ENCODE data around the gene CLC. TPM values are rescaled to one million over a fixed set of nuclear protein-coding genes. Genes with fewer than 3 reads are reported as not detected.
"Not testable (repeated sequence)": the region's sequence is repeated elsewhere in the genome, so short reads cannot be mapped to it uniquely, and the experiment has no call there.

The CLC gene
- polyA plus RNA-seq (2012; ENCODE audit: low read depth, missing spikeins): 1.7 TPM

- no peak for TF ChIP-seq POLR2A (IDR thresholded peaks at IDR 0.05; ENCODE audit: low read depth, low read length)
- no peak for TF ChIP-seq TAF1 (IDR thresholded peaks at IDR 0.05; ENCODE audit: low read depth, low read length)
- no peak for TF ChIP-seq PAX5 (IDR thresholded peaks at IDR 0.05; ENCODE audit: insufficient read depth, low read length, severe bottlenecking)
- no peak for TF ChIP-seq POLR2AphosphoS5 (IDR thresholded peaks at IDR 0.05; ENCODE audit: low read depth, low read length)
- TF ChIP-seq SPI1 (IDR thresholded peaks at IDR 0.05; ENCODE audit: low read depth, low read length): no peak
- no peak for TF ChIP-seq POU2F2 (IDR thresholded peaks at IDR 0.05; ENCODE audit: low read depth, low read length)
- DNase-seq (ENCODE audit: insufficient read length, low spot score) (no peak), FAIRE-seq (peak; percentile 20)
Observed at GRCh38 chr19:39737891-39738290, at the start of gene CLC. TSS of gene CLC (minus strand) at chr19:39738029. CDS start at chr19:39737952, 77 bp downstream.

GRCh38 chr19:39780894-39781293, 43.1 kb upstream of the CLC start:
- DNase-seq (ENCODE audit: insufficient read length, low spot score) (no peak), FAIRE-seq (no peak)
- TF ChIP-seq POU2F2 (IDR thresholded peaks at IDR 0.05; ENCODE audit: low read depth, low read length): no peak
- TF ChIP-seq POLR2AphosphoS5 (IDR thresholded peaks at IDR 0.05; ENCODE audit: low read depth, low read length): no peak
- TF ChIP-seq SPI1 (IDR thresholded peaks at IDR 0.05; ENCODE audit: low read depth, low read length): no peak
- no peak for TF ChIP-seq POLR2A (IDR thresholded peaks at IDR 0.05; ENCODE audit: low read depth, low read length)
- no peak for TF ChIP-seq TAF1 (IDR thresholded peaks at IDR 0.05; ENCODE audit: low read depth, low read length)
- TF ChIP-seq PAX5 (IDR thresholded peaks at IDR 0.05; ENCODE audit: insufficient read depth, low read length, severe bottlenecking): no peak

DNA sequence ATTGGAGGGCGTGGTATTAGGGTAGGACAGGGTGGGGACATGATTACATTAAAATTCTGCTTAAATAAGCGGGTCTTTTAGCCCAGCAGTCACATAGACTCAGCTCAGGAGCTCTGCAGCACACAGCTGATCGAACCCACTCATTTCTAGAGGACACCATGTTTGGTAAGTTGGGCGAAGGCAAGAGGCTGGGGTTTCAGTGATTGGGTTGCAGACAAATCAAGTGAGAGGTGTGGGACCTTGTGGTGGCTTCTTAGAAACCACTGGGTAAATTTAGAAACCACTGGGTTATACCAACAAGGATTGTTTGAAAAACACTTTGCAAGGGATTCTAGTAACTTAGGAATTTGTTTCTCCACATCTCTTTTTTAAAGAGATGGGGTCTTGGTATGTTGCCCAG, 40.9 kb upstream of the CLC start, which contains the start of gene LEUTX:
Gene LEUTX, plus strand, starts transcription at position 92 of the 400 bp plus-strand sequence. Its CDS starts 67 bp downstream, at position 159.
- FAIRE-seq: peak; percentile 66
- TF ChIP-seq POU2F2 (IDR thresholded peaks at IDR 0.05; ENCODE audit: low read depth, low read length) (no peak), POLR2A (IDR thresholded peaks at IDR 0.05; ENCODE audit: low read depth, low read length) (no peak)
- peak; percentile 13 for DNase-seq (ENCODE audit: insufficient read length, low spot score)

DNA sequence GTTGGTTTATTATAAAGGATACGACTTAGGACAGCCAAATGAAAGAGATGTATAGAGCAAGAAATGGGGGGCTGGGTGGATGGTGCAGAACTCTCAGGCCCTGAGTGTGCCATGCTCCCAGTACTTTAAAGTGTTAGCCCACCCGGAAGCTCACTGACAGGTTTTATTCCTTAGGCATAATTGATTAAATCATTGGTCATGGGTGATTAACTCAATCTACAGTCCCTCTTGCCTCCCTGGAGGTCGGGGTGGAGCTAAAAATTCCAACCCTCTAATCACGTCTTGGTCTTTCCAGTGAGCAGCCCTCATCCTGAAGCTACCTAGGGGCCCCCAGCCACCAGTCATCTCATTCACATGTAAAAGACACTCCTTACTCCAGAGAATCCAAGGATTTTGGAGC, 31.0 kb upstream of the CLC start:
- TF ChIP-seq POU2F2 (IDR thresholded peaks at IDR 0.05; ENCODE audit: low read depth, low read length): no peak
- no peak for TF ChIP-seq TAF1 (IDR thresholded peaks at IDR 0.05; ENCODE audit: low read depth, low read length)
- TF ChIP-seq POLR2AphosphoS5 (IDR thresholded peaks at IDR 0.05; ENCODE audit: low read depth, low read length): no peak
- no peak for TF ChIP-seq PAX5 (IDR thresholded peaks at IDR 0.05; ENCODE audit: insufficient read depth, low read length, severe bottlenecking)
- no peak for TF ChIP-seq SPI1 (IDR thresholded peaks at IDR 0.05; ENCODE audit: low read depth, low read length)
- no peak for TF ChIP-seq POLR2A (IDR thresholded peaks at IDR 0.05; ENCODE audit: low read depth, low read length)
- FAIRE-seq (no peak), DNase-seq (ENCODE audit: insufficient read length, low spot score) (no peak)

DNA sequence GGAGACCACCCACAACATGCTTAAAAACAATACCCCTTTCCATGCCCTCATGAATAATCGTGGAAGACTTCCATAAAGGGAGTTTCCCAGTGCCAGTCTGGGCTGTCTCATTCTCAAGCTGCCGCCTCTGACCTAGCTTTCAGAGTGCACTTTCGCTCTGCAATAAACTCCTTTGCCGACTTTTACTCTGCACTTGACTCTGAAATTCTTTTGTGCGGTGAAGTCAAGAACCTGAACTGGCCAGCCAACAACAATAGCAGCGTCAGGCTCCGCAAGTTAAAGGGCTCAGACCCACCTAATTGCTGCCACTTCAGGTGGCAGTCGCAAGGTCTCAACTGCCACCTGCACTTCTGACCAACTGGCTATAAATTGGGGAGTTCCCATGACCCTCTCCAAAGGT, 30.5 kb upstream of the CLC start:
- TF ChIP-seq POLR2AphosphoS5 (IDR thresholded peaks at IDR 0.05; ENCODE audit: low read depth, low read length) (no peak), POU2F2 (IDR thresholded peaks at IDR 0.05; ENCODE audit: low read depth, low read length) (no peak), PAX5 (IDR thresholded peaks at IDR 0.05; ENCODE audit: insufficient read depth, low read length, severe bottlenecking) (no peak), POLR2A (IDR thresholded peaks at IDR 0.05; ENCODE audit: low read depth, low read length) (no peak)
- no peak for FAIRE-seq
- DNase-seq (ENCODE audit: insufficient read length, low spot score): no peak

DNA sequence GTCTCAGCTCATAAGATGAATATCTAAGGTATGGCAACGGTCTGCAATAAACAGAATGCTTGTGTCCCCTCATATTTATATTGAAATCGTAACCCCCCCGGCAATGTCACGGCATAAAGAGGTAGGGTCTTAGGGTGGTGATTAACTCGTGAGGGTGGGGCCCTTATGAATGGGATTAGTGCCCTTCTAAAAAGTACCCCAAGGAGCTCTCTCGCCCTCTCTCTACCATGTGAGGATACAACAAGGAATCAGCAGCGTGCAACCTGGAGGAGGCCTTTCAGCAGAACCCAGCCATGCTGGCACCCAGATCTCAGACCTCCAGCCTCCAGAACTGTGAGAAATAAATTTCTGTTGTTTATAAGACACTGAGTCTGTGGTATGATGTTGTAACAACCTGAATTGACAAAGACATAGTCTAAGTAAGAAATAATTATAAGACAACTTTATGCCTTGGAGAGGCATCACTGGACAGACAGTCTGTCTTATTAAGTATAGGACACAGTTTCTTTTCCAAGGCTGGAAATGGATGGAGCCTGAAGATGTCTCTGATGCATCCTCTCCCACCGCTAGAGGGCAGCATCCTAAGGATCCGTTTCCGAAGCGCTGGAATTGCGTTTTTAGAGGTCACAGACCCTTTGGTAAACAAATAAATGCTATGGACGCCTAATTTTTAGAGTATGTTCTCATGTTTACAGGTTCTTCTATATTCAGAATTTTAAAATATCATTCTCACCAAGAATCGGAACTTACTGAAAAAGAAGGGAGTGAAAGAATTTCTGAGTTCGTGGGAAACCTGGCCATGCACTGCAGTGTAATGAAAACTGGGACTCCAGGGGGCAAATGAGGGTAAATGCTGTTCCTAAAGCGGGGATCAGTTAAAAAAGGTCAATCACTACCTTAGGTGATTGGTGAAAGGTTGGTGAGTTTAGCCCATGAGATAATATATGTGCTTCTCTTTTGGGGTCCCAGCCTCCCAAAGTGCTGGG, 27.6 kb upstream of the CLC start:
- DNase-seq (ENCODE audit: insufficient read length, low spot score) (no peak), FAIRE-seq (peak; percentile 5)

DNA sequence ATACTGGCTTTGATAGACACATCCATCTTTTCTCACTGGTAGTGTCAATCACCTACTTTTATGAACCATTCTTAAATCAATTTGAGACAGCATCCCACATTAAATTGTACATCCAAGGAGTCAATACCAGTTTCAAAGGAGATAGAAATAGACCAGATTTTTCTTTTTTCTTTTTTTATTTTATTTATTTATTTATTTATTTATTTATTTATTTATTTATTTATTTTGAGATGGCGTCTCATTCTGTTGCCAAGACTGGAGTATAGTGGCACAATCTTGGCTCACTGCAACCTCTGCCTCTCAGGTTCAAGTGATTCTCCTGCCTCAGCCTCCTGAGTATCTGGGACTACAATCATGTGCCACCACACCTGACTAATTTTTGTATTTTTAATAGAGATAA, 24.0 kb upstream of the CLC start:
- FAIRE-seq; DNase-seq (ENCODE audit: insufficient read length, low spot score): not testable (repeated sequence)

More for the DNA sequence above, 27.6 kb upstream of the CLC start:
- no peak for TF ChIP-seq POLR2AphosphoS5 (IDR thresholded peaks at IDR 0.05; ENCODE audit: low read depth, low read length)
- no peak for TF ChIP-seq POU2F2 (IDR thresholded peaks at IDR 0.05; ENCODE audit: low read depth, low read length)
- no peak for TF ChIP-seq POLR2A (IDR thresholded peaks at IDR 0.05; ENCODE audit: low read depth, low read length)
- TF ChIP-seq SPI1 (IDR thresholded peaks at IDR 0.05; ENCODE audit: low read depth, low read length): no peak
- no peak for TF ChIP-seq PAX5 (IDR thresholded peaks at IDR 0.05; ENCODE audit: insufficient read depth, low read length, severe bottlenecking)
- no peak for TF ChIP-seq TAF1 (IDR thresholded peaks at IDR 0.05; ENCODE audit: low read depth, low read length)

DNA sequence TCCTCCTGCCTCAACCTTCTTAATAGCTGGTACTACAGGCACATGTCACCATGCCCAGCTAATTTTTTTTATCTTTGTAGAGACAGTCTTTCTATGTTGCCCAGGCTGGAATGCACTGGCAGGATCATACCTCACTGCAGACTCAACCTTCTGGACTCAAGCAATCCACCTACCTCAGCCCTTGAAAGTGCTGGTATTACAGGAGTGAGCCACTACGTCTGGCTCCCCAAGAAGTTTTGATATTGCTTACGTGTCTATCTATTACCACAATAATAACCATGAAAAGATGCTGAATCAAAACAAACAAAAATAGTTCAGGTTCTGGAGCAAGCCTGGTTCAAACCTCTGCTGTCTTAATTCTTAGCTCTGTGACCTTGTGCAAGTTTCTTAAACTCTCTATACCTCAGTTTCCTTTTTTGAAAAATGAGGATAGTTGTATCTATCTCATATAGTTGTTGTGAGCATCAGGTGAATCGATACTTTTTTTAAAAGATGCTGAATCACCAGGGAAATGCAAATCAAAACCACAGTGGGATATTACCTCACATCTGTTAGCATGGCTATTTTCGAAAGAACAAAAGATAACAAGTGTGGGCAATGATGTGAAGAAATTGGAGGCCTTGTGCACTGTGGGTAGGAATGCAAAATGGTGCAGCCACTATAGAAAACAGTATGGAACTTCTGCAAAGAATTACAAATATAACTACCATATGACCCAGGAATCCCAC, 21.8 kb upstream of the CLC start:
- DNase-seq (ENCODE audit: insufficient read length, low spot score) (no peak), FAIRE-seq (peak; percentile 92)
- peak; percentile 6; the same call in 1 of the 2 replicates for TF ChIP-seq TAF1 (IDR thresholded peaks at IDR 0.05; ENCODE audit: low read depth, low read length)
- TF ChIP-seq SPI1 (IDR thresholded peaks at IDR 0.05; ENCODE audit: low read depth, low read length): no peak
- TF ChIP-seq POLR2A (IDR thresholded peaks at IDR 0.05; ENCODE audit: low read depth, low read length): no peak
- TF ChIP-seq PAX5 (IDR thresholded peaks at IDR 0.05; ENCODE audit: insufficient read depth, low read length, severe bottlenecking): no peak
- TF ChIP-seq POU2F2 (IDR thresholded peaks at IDR 0.05; ENCODE audit: low read depth, low read length): peak; percentile 77
- no peak for TF ChIP-seq POLR2AphosphoS5 (IDR thresholded peaks at IDR 0.05; ENCODE audit: low read depth, low read length)

- TF ChIP-seq SPI1 (IDR thresholded peaks at IDR 0.05; ENCODE audit: low read depth, low read length): no peak
- no peak for TF ChIP-seq PAX5 (IDR thresholded peaks at IDR 0.05; ENCODE audit: insufficient read depth, low read length, severe bottlenecking)
- no peak for TF ChIP-seq TAF1 (IDR thresholded peaks at IDR 0.05; ENCODE audit: low read depth, low read length)
- TF ChIP-seq POLR2AphosphoS5 (IDR thresholded peaks at IDR 0.05; ENCODE audit: low read depth, low read length): no peak
- no peak for TF ChIP-seq POLR2A (IDR thresholded peaks at IDR 0.05; ENCODE audit: low read depth, low read length)
- TF ChIP-seq POU2F2 (IDR thresholded peaks at IDR 0.05; ENCODE audit: low read depth, low read length): no peak
- FAIRE-seq (peak; percentile 75), DNase-seq (ENCODE audit: insufficient read length, low spot score) (no peak)
Observed at GRCh38 chr19:39754971-39755370, 17.1 kb upstream of the CLC start.

Data from GM12891 (cell line).